Endothelial cell of umbilical vein (primary cell): ENCODE data around the gene SPEN. TPM values are rescaled to one million over a fixed set of nuclear protein-coding genes. Genes with fewer than 3 reads are reported as not detected.

Experiments
- BruUV-seq: library from RNA; stranded (reverse); fragments of 400-500 nt; replicated peaks from 2 replicates; lab custom pipeline; 2021; lab: Mats Ljungman, UMichigan
- CTCF ChIA-PET: fragments of 300-600, 350-600 bp; sonication (Branson Sonifier 250); formaldehyde crosslinking; loops from one replicate; lab custom pipeline; 2021; ENCODE audit warnings: antibody characterized with exemption, inconsistent platforms; lab: Charles Lee
- POLR2A ChIA-PET: fragments of 300-600, 350-600 bp; sonication (Branson Sonifier 250); formaldehyde crosslinking; loops from one replicate; lab custom pipeline; 2021; ENCODE audit warnings: antibody characterized with exemption, inconsistent platforms; lab: Charles Lee
- DNase-seq: peaks from one replicate; pipeline ENCODE4 v3.0.0-alpha.2; 2011; ENCODE audit warnings: low read depth, low spot score
- FAIRE-seq: peaks from 2 replicates; lab custom pipeline; 2011; peaks lifted over from hg19 to GRCh38; lab: Jason Lieb, UNC
- H2AFZ ChIP-seq: 2 replicates; pipeline ENCODE4 v1.6.0; 2012; ENCODE audit warnings: low read depth, low read length, control low read depth, inconsistent platforms
- H3K27ac ChIP-seq: 2 replicates; pipeline ENCODE4 v1.5.1; 2011; ENCODE audit warnings: low read depth, mild to moderate bottlenecking, control low read depth, low read length, moderate library complexity; ENCODE audit not compliant: insufficient read depth
- H3K27me3 ChIP-seq, 2 experiments: 2 replicates each; pipeline versions ENCODE4 v1.6.0 to v1.6.1; 2011; ENCODE audit warnings: low read length in 2 of 2, mixed read lengths in 1 of 2; ENCODE audit not compliant: control insufficient read depth in 2 of 2, insufficient read depth in 2 of 2
- H3K36me3 ChIP-seq, 2 experiments: 2 replicates in 1 of 2; 3 replicates in 1 of 2; pipeline ENCODE4 v1.5.1; 2011; ENCODE audit warnings: low read length in 2 of 2, mild to moderate bottlenecking in 1 of 2, moderate library complexity in 1 of 2; ENCODE audit not compliant: control insufficient read depth in 2 of 2, insufficient read depth in 2 of 2; ENCODE audit errors: extremely low read depth in 1 of 2
- H3K4me1 ChIP-seq: 3 replicates; pipeline ENCODE4 v1.5.1; 2011; ENCODE audit warnings: mild to moderate bottlenecking, low read length; ENCODE audit not compliant: control insufficient read depth, insufficient read depth; ENCODE audit errors: extremely low read depth
- H3K4me2 ChIP-seq: 2 replicates; pipeline ENCODE4 v1.6.1; 2011; ENCODE audit warnings: low read length, control low read depth, mixed read lengths; ENCODE audit not compliant: insufficient read depth
- H3K4me3 ChIP-seq, 3 experiments: fragments of 200-600 bp in 1 of 3; sonication (generic), shearing (Covaris generic) in 1 of 3; replicated peaks in 1 of 3; 2 replicates each; pipeline ENCODE4 v1.5.1; 2011 to 2016; ENCODE audit warnings: control low read depth in 3 of 3, low read length in 3 of 3, mild to moderate bottlenecking in 2 of 3, inconsistent platforms in 1 of 3, low read depth in 1 of 3, moderate library complexity in 1 of 3; ENCODE audit not compliant: insufficient read depth in 1 of 3
- H3K79me2 ChIP-seq: 2 replicates; pipeline ENCODE4 v1.6.0; 2012; ENCODE audit warnings: low read length, inconsistent platforms; ENCODE audit not compliant: control insufficient read depth, insufficient read depth
- H3K9ac ChIP-seq: replicated peaks from 2 replicates; pipeline ENCODE3; 2011; ENCODE audit warnings: low read length, control low read depth; ENCODE audit not compliant: insufficient read depth; ENCODE audit errors: extremely low read depth
- H3K9me1 ChIP-seq: replicated peaks from 3 replicates; pipeline ENCODE4 v1.6.0; 2011; ENCODE audit warnings: mild to moderate bottlenecking, low read length; ENCODE audit not compliant: control insufficient read depth, insufficient read depth; ENCODE audit errors: extremely low read depth
- H3K9me3 ChIP-seq: replicated peaks from 2 replicates; pipeline ENCODE4 v1.5.1; 2012; ENCODE audit warnings: low read length, inconsistent platforms; ENCODE audit not compliant: control insufficient read depth, insufficient read depth
- H4K20me1 ChIP-seq: replicated peaks from 2 replicates; pipeline ENCODE3; 2011; ENCODE audit warnings: mild to moderate bottlenecking, low read length; ENCODE audit not compliant: control insufficient read depth, insufficient read depth; ENCODE audit errors: extremely low read depth
- EZH2 ChIP-seq: IDR thresholded peaks from 2 replicates; pipeline ENCODE4 v1.6.1; 2012; ENCODE audit warnings: borderline replicate concordance, low read depth, mild to moderate bottlenecking, moderate library complexity, low read length, inconsistent platforms; ENCODE audit not compliant: severe bottlenecking
- FOS ChIP-seq: IDR thresholded peaks from 2 replicates; pipeline ENCODE4 v1.6.1; 2011; ENCODE audit warnings: mild to moderate bottlenecking, low read length, moderate library complexity, borderline replicate concordance; ENCODE audit not compliant: insufficient read depth
- GATA2 ChIP-seq: IDR thresholded peaks from 2 replicates; pipeline ENCODE4 v1.7.0; 2011; ENCODE audit warnings: low read depth, mild to moderate bottlenecking, moderate library complexity, mixed read lengths, low read length; ENCODE audit not compliant: insufficient read length, insufficient read depth
- JUN ChIP-seq: IDR thresholded peaks from 2 replicates; pipeline ENCODE4 v1.6.1; 2011; ENCODE audit warnings: borderline replicate concordance, low read depth; ENCODE audit not compliant: insufficient read length, insufficient read depth
- MAX ChIP-seq: IDR thresholded peaks from 2 replicates; pipeline ENCODE4 v1.6.1; 2011; ENCODE audit not compliant: insufficient read depth, insufficient read length
- MYC ChIP-seq: IDR thresholded peaks from one replicate; pipeline ENCODE4 v1.6.1; 2011; ENCODE audit warnings: mild to moderate bottlenecking, low read depth, low read length
- POLR2A ChIP-seq: IDR thresholded peaks from 2 replicates; pipeline ENCODE4 v1.6.1; 2012; ENCODE audit warnings: low read depth, mild to moderate bottlenecking, control low read depth, low read length
- POLR2AphosphoS5 ChIP-seq: IDR thresholded peaks from 2 replicates; pipeline ENCODE4 v1.6.1; 2012; ENCODE audit warnings: low read depth, mild to moderate bottlenecking, control low read depth, low read length, moderate library complexity; ENCODE audit not compliant: insufficient read depth
- dilution Hi-C: fragments of 300-500 bp; cut with MboI; formaldehyde crosslinking; loops from one replicate; pipeline ENCODE4 v1.15.0; 2019; ENCODE audit warnings: low sequenced_read_pairs; ENCODE audit not compliant: extremely low pct_ligation_motif_present
- intact Hi-C: fragments of 100-400 bp; cut with micrococcal nuclease; formaldehyde crosslinking; loops from one replicate; pipeline ENCODE4 v1.10.0; 2022
- polyA plus RNA-seq, 4 experiments: library from polyadenylated mRNA; depleted of rRNA in 3 of 4; stranded (reverse) in 3 of 4; unstranded in 1 of 4; fragments of >200 nt; gene quantifications; 2 replicates each; pipeline versions ENCODE4 v1.2.1 to v1.2.3, GENCODE V29; 2011 to 2012; ENCODE audit warnings: missing spikeins in 1 of 4
- total RNA-seq: library from RNA; stranded (reverse); gene quantifications from 2 replicates; pipeline ENCODE4 v1.2.3, GENCODE V29; 2021
- TF ChIP-seq, protein P1 (sequence below), 2 donors: IDR thresholded peaks; 1 replicate in 1 of 2; 2 replicates in 1 of 2; pipeline ENCODE4 v1.5.1; 2011; ENCODE audit warnings: low read length in 2 of 2, mild to moderate bottlenecking in 2 of 2, moderate library complexity in 2 of 2, control low read depth in 1 of 2, inconsistent platforms in 1 of 2, low read depth in 1 of 2; ENCODE audit not compliant: insufficient read depth in 1 of 2; ENCODE audit errors: extremely low read depth in 1 of 2

The SPEN gene
- total and polyA plus RNA-seq, 2 donors (not counting 3 experiments of a cell fraction or from before 2014, with no cell fraction given), result 9.3 to 44.4 TPM

- Histone ChIP-seq H4K20me1 (no peaks in the 10 kb centered on the region), H3K9me1 (no peaks in the 10 kb centered on the region), H3K9me3 (no peaks in the 10 kb centered on the region), H3K79me2 (peaks cover 46% of the 10 kb centered on the region), H3K27me3 (no peaks in the 10 kb centered on the region), H3K4me1 (peaks cover 34% of the 10 kb centered on the region), H3K27ac (no peak overlapping the region), H3K4me2 (no peak overlapping the region), H3K9ac (no peak overlapping the region), H3K36me3 (no peaks in the 10 kb centered on the region), H2AFZ (no peak overlapping the region), H3K4me3 (no peak overlapping the region)
- no peak for DNase-seq
- BruUV-seq, result no TSS peak
- ChIA-PET CTCF (interaction anchor here (1.6 to 1.7 kb wide), 2 partner anchors 14 to 169 kb away, joined by 4 to 5 read pairs; no protein-coding TSS in a partner anchor), POLR2A (no interaction called here)
- dilution Hi-C loops, result no loop called here
- no peak for TF ChIP-seq MYC
- TF ChIP-seq JUN, result no peak
- TF ChIP-seq POLR2AphosphoS5, result no peak
- TF ChIP-seq, protein P1, sequence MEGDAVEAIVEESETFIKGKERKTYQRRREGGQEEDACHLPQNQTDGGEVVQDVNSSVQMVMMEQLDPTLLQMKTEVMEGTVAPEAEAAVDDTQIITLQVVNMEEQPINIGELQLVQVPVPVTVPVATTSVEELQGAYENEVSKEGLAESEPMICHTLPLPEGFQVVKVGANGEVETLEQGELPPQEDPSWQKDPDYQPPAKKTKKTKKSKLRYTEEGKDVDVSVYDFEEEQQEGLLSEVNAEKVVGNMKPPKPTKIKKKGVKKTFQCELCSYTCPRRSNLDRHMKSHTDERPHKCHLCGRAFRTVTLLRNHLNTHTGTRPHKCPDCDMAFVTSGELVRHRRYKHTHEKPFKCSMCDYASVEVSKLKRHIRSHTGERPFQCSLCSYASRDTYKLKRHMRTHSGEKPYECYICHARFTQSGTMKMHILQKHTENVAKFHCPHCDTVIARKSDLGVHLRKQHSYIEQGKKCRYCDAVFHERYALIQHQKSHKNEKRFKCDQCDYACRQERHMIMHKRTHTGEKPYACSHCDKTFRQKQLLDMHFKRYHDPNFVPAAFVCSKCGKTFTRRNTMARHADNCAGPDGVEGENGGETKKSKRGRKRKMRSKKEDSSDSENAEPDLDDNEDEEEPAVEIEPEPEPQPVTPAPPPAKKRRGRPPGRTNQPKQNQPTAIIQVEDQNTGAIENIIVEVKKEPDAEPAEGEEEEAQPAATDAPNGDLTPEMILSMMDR (IDR thresholded peaks at IDR 0.05; ENCODE audit: extremely low read depth in 1 of 2, insufficient read depth in 1 of 2, low read depth in 1 of 2, low read length in 2 of 2), result no peak
- no peak for TF ChIP-seq FOS
- TF ChIP-seq EZH2, result no peak
- TF ChIP-seq POLR2A, result no peak
- TF ChIP-seq MAX, result no peak
- TF ChIP-seq GATA2, result no peak
- FAIRE-seq, result no peak
- intact Hi-C loops, result no loop called here
Observed at GRCh38 chr1:15960808-15961207, 113.3 kb downstream of the SPEN start.
